HG03469 (cell line): ENCODE results near the gene FBXO42.
"Not testable (repeated sequence)": the region's sequence is repeated elsewhere in the genome, so short reads cannot be mapped to it uniquely, and the experiment has no call there.

ENCODE experiments used
- ATAC-seq: cut with Tn5 transposase; IDR thresholded peaks from one replicate; pipeline ENCODE4 v1.9.1; 2021; ENCODE audit warnings: mild to moderate bottlenecking, moderate library complexity, moderate number of reproducible peaks; ENCODE audit not compliant: unreplicated experiment

The FBXO42 gene

GRCh38 chr1:16266411-16267118 is 85.7 kb downstream of the FBXO42 start:
- no peak for ATAC-seq

GRCh38 chr1:16262067-16262466 is 90.2 kb downstream of the FBXO42 start:
- ATAC-seq: no peak

DNA sequence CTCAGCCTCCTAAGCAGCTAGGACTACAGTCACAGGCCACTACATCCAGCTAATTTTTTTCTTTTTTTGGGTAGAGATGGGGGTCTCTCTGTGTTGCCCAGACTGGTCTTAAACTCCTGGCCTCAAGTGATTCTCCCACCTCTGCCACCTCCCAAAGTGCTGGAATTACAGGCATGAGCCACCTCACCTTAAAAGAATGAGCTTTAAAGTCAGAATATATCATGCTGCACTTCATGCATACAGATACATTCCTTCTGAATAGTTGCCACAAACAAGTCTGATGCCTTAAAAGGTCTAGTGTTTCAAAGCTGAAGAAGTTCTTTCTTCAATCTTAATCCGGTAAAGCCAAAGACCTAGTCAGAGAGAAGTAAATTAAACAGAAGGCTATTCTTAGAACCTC is 91.5 kb downstream of the FBXO42 start:
- ATAC-seq: no peak

DNA sequence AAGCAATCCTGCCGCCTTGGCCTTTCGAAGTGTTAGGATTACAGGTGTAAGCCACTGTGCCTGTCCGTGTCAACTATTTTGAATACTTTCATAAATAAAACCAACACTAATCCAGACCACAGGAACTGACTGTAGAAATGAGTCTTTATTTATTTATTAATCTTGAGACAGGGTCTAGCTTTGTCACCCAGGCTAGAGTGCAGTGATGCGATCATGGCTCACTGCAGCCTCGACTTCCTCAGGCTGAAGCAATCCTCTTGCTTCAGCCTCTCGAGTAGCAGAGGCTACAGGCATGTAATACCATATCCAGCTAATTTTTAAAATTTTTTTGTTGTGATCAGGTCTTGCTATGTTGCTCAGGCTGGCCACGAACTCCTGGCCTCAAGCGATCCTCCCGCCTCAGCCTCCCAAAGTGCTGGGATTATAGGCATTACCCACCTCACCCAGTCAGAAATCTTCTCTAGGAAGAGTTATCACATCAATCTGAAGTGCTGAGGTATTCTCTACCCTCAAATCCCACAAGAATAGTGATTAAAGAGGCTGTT is 93.6 kb downstream of the FBXO42 start:
- ATAC-seq: no peak

DNA sequence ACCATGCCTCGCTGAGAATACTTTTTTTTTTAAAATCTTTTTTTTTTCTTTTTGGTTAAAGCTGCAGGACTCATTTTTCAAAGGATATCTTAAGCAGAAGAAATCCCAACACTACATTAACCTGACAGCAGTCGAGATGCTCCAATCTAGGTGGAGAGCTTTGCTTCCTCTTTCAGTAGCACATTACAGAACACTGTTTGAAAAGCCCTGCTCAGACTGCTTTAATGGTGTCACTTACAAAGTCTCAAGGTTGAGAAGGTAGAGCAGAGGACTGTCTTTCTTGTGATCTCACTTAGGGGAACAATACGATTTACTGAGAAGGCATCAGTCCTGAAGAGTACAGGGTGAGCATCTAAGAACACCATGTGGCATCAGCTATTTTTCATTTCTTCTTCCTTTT is 94.3 kb downstream of the FBXO42 start:
- no peak for ATAC-seq

DNA sequence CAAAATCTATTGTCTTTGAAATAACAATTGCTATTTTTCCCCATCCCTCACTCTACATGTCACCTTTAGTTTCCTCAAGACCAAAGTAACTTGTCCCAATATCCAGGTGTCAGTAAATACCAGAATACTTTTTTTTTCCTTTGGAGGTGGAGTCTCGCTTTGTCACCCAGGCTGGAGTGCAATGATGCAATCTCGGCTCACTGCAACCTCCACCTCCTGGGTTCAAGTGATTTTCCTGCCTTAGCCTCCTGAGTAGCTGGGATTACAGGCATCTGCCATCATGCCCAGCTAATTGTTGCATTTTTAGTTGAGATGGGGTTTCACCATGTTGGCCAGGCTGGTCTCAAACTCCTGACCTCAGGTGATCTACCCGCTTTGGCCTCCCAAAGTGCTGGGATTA is 94.7 kb downstream of the FBXO42 start:
- ATAC-seq: not testable (repeated sequence)

DNA sequence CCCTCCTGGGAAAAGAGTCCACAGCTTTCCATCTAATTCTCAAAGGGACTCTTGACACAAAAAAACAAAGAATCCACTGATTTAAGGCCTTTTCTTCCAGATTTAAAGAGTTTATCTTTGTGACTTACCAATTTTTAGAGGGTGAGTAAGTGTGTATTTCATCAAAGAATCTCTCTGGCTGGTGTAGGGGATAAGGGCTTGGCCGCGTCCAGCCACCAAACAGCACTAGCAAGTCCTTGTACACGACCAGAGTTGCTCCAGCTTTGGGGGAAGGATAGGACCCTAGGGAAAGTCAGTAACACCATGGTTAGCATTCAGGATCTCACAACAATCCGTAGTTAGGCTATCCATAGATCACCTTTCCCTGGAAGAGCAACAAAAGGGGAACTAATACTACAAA is 95.8 kb downstream of the FBXO42 start:
- ATAC-seq: no peak

DNA sequence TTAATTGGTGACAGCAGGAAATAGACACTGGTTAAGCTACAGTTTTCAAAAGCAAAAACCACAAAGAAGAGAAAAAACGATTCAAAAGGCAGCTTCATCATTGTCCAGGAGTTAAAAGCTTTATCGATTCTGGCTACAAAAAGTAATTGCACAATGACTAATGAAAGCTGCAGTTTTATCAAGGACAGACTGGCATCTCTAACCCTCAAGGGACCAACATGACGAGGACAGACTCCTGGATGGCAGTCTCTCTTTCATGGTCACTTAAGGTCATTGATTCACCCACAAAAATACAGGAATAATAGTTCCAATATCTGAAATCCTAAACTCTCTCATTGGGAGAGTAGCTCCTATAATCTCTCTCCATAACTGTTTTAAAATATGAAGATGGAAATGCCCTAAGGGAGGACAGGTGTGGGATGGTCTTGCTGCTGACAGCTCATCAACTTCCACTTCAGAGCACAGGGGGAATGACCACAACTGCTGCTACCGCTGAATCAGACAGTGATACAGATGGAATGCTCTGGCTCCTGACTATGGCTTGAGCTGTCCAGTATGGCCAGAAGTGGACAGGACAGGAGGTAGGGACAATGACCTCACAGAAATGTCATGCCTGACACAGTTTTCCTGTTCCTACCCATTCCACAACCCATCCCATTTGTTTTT is 97.9 kb downstream of the FBXO42 start:
- ATAC-seq: no peak

DNA sequence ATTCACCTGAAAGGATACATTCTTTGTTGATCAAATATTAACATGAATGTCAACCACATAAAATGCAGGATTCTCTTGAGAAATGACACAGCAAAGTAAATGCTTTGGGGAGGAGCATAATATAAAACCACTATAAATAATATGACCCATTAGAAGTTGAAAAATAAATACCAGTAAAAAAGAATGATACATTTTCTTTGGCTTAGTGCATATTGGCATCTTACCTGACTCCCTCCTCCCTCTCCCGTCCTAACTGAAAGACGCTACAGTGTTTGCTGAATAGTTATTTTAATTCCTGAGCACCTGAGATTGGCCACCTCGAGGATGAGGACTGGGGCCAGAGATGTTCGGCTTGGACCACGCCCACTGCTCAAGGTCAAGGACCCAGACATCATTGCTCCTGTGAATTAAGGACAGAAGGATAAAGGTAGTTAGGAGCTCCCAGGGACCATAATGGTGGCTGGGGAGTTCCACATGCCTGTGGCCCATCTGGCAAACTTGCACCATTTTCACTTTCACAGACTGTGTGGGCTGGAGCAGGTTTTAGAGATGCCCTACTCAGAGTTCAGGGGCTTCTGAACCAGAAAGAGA is 98.9 kb downstream of the FBXO42 start:
- ATAC-seq: no peak

DNA sequence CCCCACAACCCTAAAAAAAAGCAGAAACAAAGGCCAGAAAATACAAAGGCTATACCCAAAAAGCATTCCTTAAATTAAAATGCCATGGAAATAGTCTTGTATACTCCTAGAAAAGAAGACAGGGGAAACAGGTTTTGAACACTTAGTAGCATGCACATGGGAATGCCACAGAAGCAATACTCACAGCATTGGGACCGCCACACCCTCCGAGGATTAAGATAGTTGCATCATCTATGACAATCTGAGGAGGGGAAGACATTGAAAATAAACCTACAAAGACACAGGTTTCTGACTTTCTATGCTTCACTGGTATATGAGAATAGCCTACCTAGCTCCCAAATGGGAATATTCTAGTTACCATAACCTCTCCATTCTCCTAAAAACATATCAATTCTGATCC is 99.4 kb downstream of the FBXO42 start:
- ATAC-seq: no peak

- no peak for ATAC-seq
These were observed 100.9 kb downstream of the FBXO42 start for GRCh38 chr1:16251381-16251780.

- no peak for ATAC-seq
These were observed 101.6 kb downstream of the FBXO42 start for GRCh38 chr1:16250524-16251251.

- ATAC-seq: no peak
These were observed 102.6 kb downstream of the FBXO42 start for GRCh38 chr1:16249596-16250241.

DNA sequence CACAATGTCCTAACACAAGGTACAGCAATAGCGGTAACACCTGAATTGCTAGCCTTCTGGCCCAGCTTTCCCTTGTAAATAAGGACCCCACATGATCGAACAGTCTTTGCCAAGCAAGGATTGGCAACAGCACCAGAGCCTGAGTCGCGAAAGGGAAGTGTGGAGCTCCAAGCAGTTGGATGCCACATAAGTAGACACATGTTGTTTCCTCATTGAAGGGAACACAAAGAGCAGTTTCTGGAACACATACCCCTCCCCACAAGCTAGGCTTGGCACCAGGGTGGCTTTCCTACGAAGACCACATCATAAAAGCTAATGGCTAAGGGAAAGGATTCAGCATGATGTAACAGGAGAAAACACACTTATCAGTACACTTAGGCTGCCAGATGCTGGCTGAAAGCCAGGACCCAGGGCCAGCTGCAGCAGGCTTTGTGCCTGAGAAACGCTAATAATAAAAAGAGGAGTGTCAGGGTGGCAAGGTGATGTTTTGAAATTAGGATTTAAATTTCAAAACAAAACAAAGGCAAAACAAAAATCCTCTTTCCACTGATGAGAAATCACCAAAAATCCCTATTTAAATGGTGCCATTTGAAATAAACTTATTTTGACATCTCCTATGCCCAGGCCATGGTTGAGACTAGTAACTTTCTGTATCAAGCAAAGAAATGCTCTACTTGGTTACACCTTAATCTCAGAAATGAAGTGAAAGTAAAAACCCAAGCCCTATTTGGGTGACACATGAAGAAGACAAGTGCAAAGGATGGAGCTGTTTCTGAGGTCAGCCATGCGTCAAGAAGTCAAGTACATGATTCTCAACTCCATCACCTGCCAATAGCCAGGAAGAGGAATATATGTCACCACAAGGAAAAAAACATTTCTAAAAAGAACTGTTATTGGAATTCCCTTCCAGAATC is 103.4 kb downstream of the FBXO42 start:
- ATAC-seq: no peak

DNA sequence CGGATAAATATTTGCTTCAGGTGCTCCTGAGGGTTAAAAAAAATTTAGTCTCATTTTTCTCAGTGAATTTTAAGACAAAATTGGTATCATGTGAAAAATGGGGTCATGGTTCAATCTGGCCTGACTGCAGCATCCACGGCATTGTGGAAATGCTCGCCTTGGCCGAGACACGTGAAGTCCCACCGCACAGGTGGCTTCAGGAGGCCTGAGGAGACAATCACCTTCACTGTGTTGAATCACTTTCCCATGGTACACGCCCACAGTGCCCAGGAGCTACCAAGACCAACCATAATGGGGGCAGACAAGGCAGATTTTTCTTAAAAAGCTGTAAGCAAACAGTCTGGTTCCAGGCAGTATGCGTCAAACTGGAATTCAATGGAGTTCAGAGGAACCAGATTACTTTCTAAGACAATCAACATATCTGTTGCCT is 104.3 kb downstream of the FBXO42 start:
- ATAC-seq: no peak

- ATAC-seq: no peak
These were observed 104.8 kb downstream of the FBXO42 start for GRCh38 chr1:16247441-16247840.

- no peak for ATAC-seq
These were observed 105.3 kb downstream of the FBXO42 start for GRCh38 chr1:16246961-16247360.

DNA sequence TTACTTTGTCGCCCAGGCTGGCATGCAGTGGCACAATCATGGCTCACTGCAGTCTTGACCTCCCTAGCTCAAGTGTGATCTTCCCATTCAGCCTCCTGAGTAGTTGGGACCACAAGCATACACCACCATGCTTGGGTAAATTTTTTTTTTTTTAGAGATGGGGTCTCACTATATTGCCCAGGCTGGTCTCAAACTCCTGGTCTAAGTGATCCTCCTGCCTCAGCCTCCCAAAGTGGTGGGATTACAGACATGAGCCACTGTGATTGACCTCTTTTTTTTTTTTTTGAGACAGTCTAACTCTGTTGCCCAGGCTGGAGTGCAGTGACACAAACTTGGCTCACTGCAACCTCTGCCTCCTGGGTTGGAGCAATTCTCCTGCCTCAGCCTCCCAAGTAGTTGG is 106.0 kb downstream of the FBXO42 start:
- ATAC-seq: not testable (repeated sequence)

GRCh38 chr1:16245476-16246196 is 106.6 kb downstream of the FBXO42 start:
- no peak for ATAC-seq
